ENCODE measurements around the gene PLCXD3. TPM values are rescaled to one million over a fixed set of nuclear protein-coding genes. Genes with fewer than 3 reads are reported as not detected.

The PLCXD3 gene
- total and polyA plus RNA-seq, 2 of the 8 experiments (the other 6 are each of a cell fraction or from before 2014, with no cell fraction given) = 0.03 to 0.07 TPM

- Histone ChIP-seq H3K56ac (replicated peaks; ENCODE audit: insufficient read length, low read depth, low read length) (no peak overlapping the region), H2BK120ac (replicated peaks; ENCODE audit: low read depth, low read length) (no peak overlapping the region), H3K36me3 (ENCODE audit: control insufficient read depth in 2 of 4, insufficient read depth in 4 of 4, low read length in 3 of 4) (no peaks in the 10 kb centered on the region), H4K91ac (replicated peaks; ENCODE audit: insufficient read length, low read length) (no peak overlapping the region), H4K5ac (ENCODE audit: insufficient read length, low read depth, low read length) (no peak overlapping the region), H3K79me2 (ENCODE audit: control insufficient read depth in 1 of 2, insufficient read depth in 2 of 2, low read length in 2 of 2) (no peaks in the 10 kb centered on the region), H3K9ac (replicated peaks in 1 of 4; ENCODE audit: extremely low read depth in 1 of 4, low read depth in 3 of 4, low read length in 3 of 4) (no peak overlapping the region), H3K4ac (replicated peaks; ENCODE audit: insufficient read length, low read depth, low read length) (no peak overlapping the region), H3K4me1 (replicated peaks in 1 of 4; ENCODE audit: control insufficient read depth in 3 of 4, insufficient read depth in 4 of 4, low read length in 3 of 4) (no peaks in the 10 kb centered on the region), H3K79me1 (ENCODE audit: low read depth, low read length) (no peaks in the 10 kb centered on the region), H3K18ac (ENCODE audit: extremely low read depth, low read length) (no peak overlapping the region), H2AK5ac (ENCODE audit: low read depth, low read length) (no peak overlapping the region), H3K27me3 (replicated peaks in 1 of 4; ENCODE audit: control insufficient read depth in 3 of 4, extremely low read depth in 1 of 4, insufficient read depth in 3 of 4, low read length in 3 of 4) (no peaks in the 10 kb centered on the region), H2BK5ac (ENCODE audit: low read depth, low read length) (no peak overlapping the region), H4K8ac (ENCODE audit: extremely low read depth, insufficient read depth, low read length) (no peak overlapping the region), H3K4me3 (ENCODE audit: extremely low read depth in 1 of 4, insufficient read depth in 2 of 4, low read depth in 3 of 4, low read length in 4 of 4) (no peak overlapping the region), H3K9me3 (ENCODE audit: insufficient read depth in 2 of 2, low read depth in 1 of 2, low read length in 1 of 2) (no peaks in the 10 kb centered on the region), H3K4me2 (ENCODE audit: insufficient read depth in 1 of 2, low read depth in 2 of 2, low read length in 2 of 2) (no peak overlapping the region), H4K20me1 (replicated peaks in 1 of 2; ENCODE audit: control insufficient read depth in 1 of 2, insufficient read depth in 2 of 2, low read length in 2 of 2) (no peaks in the 10 kb centered on the region), H2BK20ac (ENCODE audit: low read length) (no peak overlapping the region), H3K23ac (ENCODE audit: insufficient read length) (no peak overlapping the region), H3K27ac (ENCODE audit: low read depth, low read length) (no peak overlapping the region), H2AFZ (ENCODE audit: low read length) (no peak overlapping the region), H3K23me2 (ENCODE audit: low read depth, low read length) (no peaks in the 10 kb centered on the region), H2BK12ac (ENCODE audit: low read depth, low read length) (no peak overlapping the region), H3K14ac (ENCODE audit: insufficient read length) (no peak overlapping the region), H2BK15ac (ENCODE audit: low read length) (no peak overlapping the region)
- WGBS, 2 experiments (ENCODE audit: extremely low coverage in 1 of 2, insufficient coverage in 1 of 2, insufficient read length in 1 of 2, insufficient replicate concordance in 2 of 2, low coverage in 1 of 2, low lambda C conversion rate in 2 of 2, missing lambda C conversion rate in 1 of 2) = 98% methylated on average over 2 of the region's 2 CpGs; no CpG with 5 or more reads in 1 of the 2 experiments
- ChIA-PET POLR2A (ENCODE audit: partially characterized antibody) (no interaction called here), CTCF (ENCODE audit: partially characterized antibody) (interaction anchor here (0.7 kb wide), 1 partner anchor 897 kb away, joined by 3 read pairs; no protein-coding TSS in a partner anchor)
- no peak for TF ChIP-seq ATF3 (IDR thresholded peaks at IDR 0.05; ENCODE audit: insufficient read depth, low read depth, low read length)
- no peak for TF ChIP-seq E2F6 (IDR thresholded peaks at IDR 0.05)
- DNase-seq (ENCODE audit: low read depth in 1 of 2, low spot score in 2 of 2) (no peak), FAIRE-seq (no peak)
These were observed 107.6 kb downstream of the PLCXD3 start for GRCh38 chr5:41402845-41403244.
